Measurements from ENCODE around the gene UCHL5.
"Not testable (repeated sequence)": the region's sequence is repeated elsewhere in the genome, so short reads cannot be mapped to it uniquely, and the experiment has no call there.

UCHL5 gene

GRCh38 chr1:193009501-193009900 lies 49.7 kb downstream of the UCHL5 start:
- no peak for DNase-seq

GRCh38 chr1:193005785-193006184 lies 53.4 kb downstream of the UCHL5 start:
- DNase-seq, result no peak

GRCh38 chr1:192998536-192998935 lies 60.6 kb downstream of the UCHL5 start:
- DNase-seq, result no peak

- no peak for DNase-seq
These were observed 65.0 kb downstream of the UCHL5 start for GRCh38 chr1:192994141-192994540.

GRCh38 chr1:192993426-192994085 lies 65.6 kb downstream of the UCHL5 start:
- no peak for DNase-seq

- DNase-seq, result not testable (repeated sequence)
These were observed 72.3 kb downstream of the UCHL5 start for GRCh38 chr1:192986748-192987334.

- no peak for DNase-seq
These were observed 72.9 kb downstream of the UCHL5 start for GRCh38 chr1:192986110-192986747.

- no peak for DNase-seq
These were observed 75.1 kb downstream of the UCHL5 start for GRCh38 chr1:192984080-192984479.

- no peak for DNase-seq
These were observed 75.7 kb downstream of the UCHL5 start for GRCh38 chr1:192983349-192983980.

- no peak for DNase-seq
These were observed 78.3 kb downstream of the UCHL5 start for GRCh38 chr1:192980856-192981255.

GRCh38 chr1:192980334-192980733 lies 78.8 kb downstream of the UCHL5 start:
- not testable (repeated sequence) for DNase-seq

GRCh38 chr1:192979542-192979941 lies 79.6 kb downstream of the UCHL5 start:
- no peak for DNase-seq

GRCh38 chr1:192978195-192978710 lies 80.9 kb downstream of the UCHL5 start:
- no peak for DNase-seq

- no peak for DNase-seq
These were observed 82.0 kb downstream of the UCHL5 start for GRCh38 chr1:192977089-192977706.

- DNase-seq, result no peak
These were observed 82.6 kb downstream of the UCHL5 start for GRCh38 chr1:192976576-192976975.

GRCh38 chr1:192974701-192975100 lies 84.5 kb downstream of the UCHL5 start:
- DNase-seq, result no peak

- no peak for DNase-seq
These were observed 85.2 kb downstream of the UCHL5 start for GRCh38 chr1:192973988-192974387.

- DNase-seq, result no peak
These were observed 86.0 kb downstream of the UCHL5 start for GRCh38 chr1:192973202-192973601.

- no peak for DNase-seq
These were observed 90.1 kb downstream of the UCHL5 start for GRCh38 chr1:192969091-192969490.

- DNase-seq, result no peak
These were observed 90.8 kb downstream of the UCHL5 start for GRCh38 chr1:192968323-192968722.

GRCh38 chr1:192967901-192968300 lies 91.3 kb downstream of the UCHL5 start:
- DNase-seq, result no peak

- no peak for DNase-seq
These were observed 91.8 kb downstream of the UCHL5 start for GRCh38 chr1:192967211-192967877.

- no peak for DNase-seq
These were observed 93.1 kb downstream of the UCHL5 start for GRCh38 chr1:192966073-192966472.
